Nephron progenitor cell (in vitro differentiated cells): ENCODE measurements around the gene FAM120A.
A peak's percentile ranks its signal among the peaks of the same experiment; 100 is the strongest.

Source experiments
- DNase-seq: peaks from one replicate; pipeline ENCODE4 v3.0.0; 2021
- H3K27ac Mint-ChIP-seq: 2 replicates; pipeline ENCODE4 v1.8.0; 2021; ENCODE audit warnings: mild to moderate bottlenecking, moderate library complexity, mixed read lengths
- H3K27me3 Mint-ChIP-seq: 2 replicates; pipeline ENCODE4 v1.8.0; 2021; ENCODE audit warnings: mild to moderate bottlenecking, low read depth, mixed read lengths; ENCODE audit not compliant: poor library complexity
- H3K36me3 Mint-ChIP-seq: 2 replicates; pipeline ENCODE4 v1.8.0; 2021; ENCODE audit warnings: low read depth, mixed read lengths
- H3K4me1 Mint-ChIP-seq: 2 replicates; pipeline ENCODE4 v1.8.0; 2021; ENCODE audit warnings: mixed read lengths
- H3K4me3 Mint-ChIP-seq: 2 replicates; pipeline ENCODE4 v1.8.0; 2021; ENCODE audit warnings: mild to moderate bottlenecking, moderate library complexity, mixed read lengths
- H3K9me3 Mint-ChIP-seq: 2 replicates; pipeline ENCODE4 v1.8.0; 2021; ENCODE audit warnings: mild to moderate bottlenecking, moderate library complexity, mixed read lengths
- TF ChIP-seq, protein P1 (sequence below): fragments of 200-600 bp; sonication (generic); IDR thresholded peaks from 2 replicates; pipeline ENCODE4 v1.5.0; 2021; ENCODE audit warnings: antibody characterized with exemption

FAM120A gene

DNA sequence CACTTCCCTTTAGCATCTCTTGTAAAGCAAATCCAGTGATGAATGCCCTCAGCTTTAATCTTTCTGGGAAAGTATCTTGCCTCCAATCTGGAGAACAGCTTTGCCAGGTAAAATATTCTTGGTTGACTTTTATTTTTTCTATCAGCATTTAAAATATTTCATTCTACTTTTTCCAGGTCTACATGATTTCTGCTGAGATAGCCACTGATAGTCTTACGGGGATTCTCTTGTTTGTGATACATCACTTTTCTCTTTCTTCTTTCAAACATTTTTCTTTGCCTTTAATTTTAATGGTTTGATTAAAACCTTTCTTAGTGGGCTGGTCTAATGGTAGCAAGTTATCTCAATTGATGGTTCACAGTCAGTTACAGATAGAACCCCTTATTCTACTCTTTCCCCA is 33.9 kb upstream of the FAM120A start:
- Mint-ChIP-seq H3K27ac (no peak overlapping the region), H3K36me3 (peaks cover 7% of the 10 kb centered on the region), H3K9me3 (peaks cover 23% of the 10 kb centered on the region), H3K4me3 (no peak overlapping the region), H3K4me1 (no peaks in the 10 kb centered on the region), H3K27me3 (peaks cover 3% of the 10 kb centered on the region)
- TF ChIP-seq, protein P1, sequence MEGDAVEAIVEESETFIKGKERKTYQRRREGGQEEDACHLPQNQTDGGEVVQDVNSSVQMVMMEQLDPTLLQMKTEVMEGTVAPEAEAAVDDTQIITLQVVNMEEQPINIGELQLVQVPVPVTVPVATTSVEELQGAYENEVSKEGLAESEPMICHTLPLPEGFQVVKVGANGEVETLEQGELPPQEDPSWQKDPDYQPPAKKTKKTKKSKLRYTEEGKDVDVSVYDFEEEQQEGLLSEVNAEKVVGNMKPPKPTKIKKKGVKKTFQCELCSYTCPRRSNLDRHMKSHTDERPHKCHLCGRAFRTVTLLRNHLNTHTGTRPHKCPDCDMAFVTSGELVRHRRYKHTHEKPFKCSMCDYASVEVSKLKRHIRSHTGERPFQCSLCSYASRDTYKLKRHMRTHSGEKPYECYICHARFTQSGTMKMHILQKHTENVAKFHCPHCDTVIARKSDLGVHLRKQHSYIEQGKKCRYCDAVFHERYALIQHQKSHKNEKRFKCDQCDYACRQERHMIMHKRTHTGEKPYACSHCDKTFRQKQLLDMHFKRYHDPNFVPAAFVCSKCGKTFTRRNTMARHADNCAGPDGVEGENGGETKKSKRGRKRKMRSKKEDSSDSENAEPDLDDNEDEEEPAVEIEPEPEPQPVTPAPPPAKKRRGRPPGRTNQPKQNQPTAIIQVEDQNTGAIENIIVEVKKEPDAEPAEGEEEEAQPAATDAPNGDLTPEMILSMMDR: no peak
- no peak for DNase-seq

DNA sequence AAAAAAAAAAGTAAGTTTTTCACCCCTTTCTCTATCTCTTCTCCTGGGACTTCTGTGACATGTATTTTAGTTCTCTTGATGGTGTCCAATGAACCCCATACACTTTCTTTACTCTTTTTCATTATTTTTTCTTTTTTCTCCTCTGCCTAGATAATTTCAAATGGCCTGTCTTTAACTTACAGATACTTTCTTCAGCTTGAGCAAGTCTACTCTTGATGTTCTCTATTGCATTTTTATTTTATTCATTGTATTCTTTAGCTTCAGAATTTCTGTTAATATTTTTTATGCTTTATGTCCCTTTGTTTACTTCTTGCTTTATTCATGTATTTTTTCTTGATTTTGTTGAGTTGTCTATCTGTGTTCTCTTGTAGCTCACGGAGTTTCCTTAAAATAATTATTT is 32.5 kb upstream of the FAM120A start:
- H3K9me3 Mint-ChIP-seq: peaks cover 23% of the 10 kb centered on the region
- H3K27ac Mint-ChIP-seq: no peak overlapping the region
- DNase-seq: no peak
- H3K27me3 Mint-ChIP-seq: peaks cover 3% of the 10 kb centered on the region
- TF ChIP-seq, protein P1: no peak
- H3K4me3 Mint-ChIP-seq: no peak overlapping the region
- H3K4me1 Mint-ChIP-seq: no peaks in the 10 kb centered on the region
- H3K36me3 Mint-ChIP-seq: peaks cover 7% of the 10 kb centered on the region

DNA sequence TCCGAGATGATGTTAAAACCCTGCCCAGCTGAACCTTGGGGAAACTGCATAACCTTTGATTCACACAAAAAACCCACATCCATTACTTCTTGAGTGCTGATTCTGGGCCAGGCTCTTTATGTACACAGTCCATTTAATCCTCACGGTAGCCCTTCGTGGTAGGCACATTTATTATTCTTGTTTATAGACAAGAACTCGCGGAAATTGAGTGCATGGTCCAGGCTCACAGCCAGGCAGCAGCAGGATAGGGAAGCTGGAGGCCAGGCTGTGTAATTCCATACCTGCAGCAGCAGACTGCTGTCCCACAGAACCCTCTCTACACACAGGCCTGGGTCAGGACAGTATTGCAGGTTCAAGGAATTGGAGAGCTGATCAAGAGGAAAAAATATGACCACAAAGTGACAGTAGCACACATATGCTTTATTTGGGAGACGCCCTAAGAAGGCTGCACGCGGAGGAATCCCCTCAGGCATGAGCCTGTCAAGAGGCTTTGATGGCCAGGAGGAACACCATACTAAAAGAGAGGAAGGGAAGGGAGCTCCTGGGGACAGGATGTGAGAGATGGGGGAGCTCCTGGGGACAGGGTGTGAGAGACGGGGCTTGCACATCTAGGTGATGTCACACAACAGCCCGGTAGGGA is 28.4 kb upstream of the FAM120A start:
- TF ChIP-seq, protein P1: no peak
- no peak overlapping the region for H3K4me3 Mint-ChIP-seq
- peaks cover 11% of the 10 kb centered on the region for H3K36me3 Mint-ChIP-seq
- no peak for DNase-seq
- H3K9me3 Mint-ChIP-seq: peaks cover 33% of the 10 kb centered on the region
- no peaks in the 10 kb centered on the region for H3K27me3 Mint-ChIP-seq
- no peaks in the 10 kb centered on the region for H3K4me1 Mint-ChIP-seq
- H3K27ac Mint-ChIP-seq: peak overlapping the region; percentile 9

DNA sequence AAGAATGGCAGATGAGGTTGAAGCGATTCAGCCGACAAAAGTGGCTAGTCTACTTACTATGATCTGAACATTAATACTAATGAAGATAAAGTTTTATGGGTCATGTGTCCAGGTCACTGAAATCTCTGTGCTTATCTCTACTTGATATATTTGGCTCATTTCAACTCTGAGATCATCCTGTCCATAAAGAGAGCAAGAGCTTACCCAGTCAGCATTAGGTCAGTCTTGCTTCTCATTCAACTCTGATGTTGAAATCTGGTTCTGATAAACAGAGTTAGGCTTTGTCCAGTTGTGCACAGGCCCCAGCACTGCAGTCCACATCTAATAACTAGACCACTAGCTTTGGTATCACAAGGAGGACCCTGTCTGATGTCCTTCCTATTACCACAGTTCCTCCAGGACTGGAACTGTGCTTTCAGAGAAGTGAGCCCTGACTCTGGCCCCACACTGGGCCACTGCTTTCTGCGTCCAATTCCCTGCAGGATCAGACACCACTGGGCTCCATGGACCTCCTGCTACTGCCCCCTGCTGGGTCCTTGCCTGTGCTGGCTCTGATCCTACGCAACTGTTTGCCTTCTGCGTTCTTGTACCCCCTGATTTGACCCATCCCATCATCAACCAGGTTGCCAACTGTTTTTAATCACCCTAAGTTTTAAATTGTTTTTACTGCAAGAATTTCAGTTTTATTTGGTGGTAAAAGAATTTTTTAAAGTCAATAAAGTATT is 23.7 kb upstream of the FAM120A start:
- no peaks in the 10 kb centered on the region for H3K27me3 Mint-ChIP-seq
- no peak overlapping the region for H3K27ac Mint-ChIP-seq
- H3K9me3 Mint-ChIP-seq: peaks cover 22% of the 10 kb centered on the region
- H3K36me3 Mint-ChIP-seq: peaks cover 4% of the 10 kb centered on the region
- no peak overlapping the region for H3K4me3 Mint-ChIP-seq
- H3K4me1 Mint-ChIP-seq: peaks cover 7% of the 10 kb centered on the region
- peak; percentile 35 for DNase-seq
- TF ChIP-seq, protein P1: peak; percentile 31

DNA sequence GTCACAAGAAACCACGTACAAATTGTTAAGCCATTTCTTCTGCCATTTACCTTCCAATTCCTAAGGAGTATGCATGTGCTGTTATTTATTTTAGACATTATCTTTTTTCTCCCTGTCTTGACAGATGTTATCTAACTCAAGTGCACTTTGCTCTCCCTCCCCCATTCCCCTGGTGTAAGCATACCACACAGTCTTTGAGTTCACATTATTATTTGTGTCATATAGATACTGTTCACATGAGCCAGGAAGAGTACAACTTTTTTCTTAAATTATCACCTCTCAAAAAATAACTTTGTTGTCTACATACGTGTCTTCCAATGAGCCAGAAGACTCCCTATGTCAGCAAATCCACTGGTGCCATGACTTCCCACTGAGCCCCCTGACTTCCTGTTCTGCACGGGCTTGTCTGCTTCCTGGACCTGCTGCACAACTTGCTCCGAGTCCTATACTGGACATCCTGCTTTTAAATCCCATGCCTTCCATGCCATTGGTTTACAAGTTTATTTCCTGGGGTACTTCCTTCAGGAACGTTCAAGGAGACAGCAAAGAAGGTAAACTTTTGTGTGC is 19.9 kb upstream of the FAM120A start:
- TF ChIP-seq, protein P1: no peak
- H3K27ac Mint-ChIP-seq: no peak overlapping the region
- H3K36me3 Mint-ChIP-seq: peaks cover 4% of the 10 kb centered on the region
- H3K9me3 Mint-ChIP-seq: peaks cover 7% of the 10 kb centered on the region
- peaks cover 7% of the 10 kb centered on the region for H3K4me1 Mint-ChIP-seq
- H3K27me3 Mint-ChIP-seq: no peaks in the 10 kb centered on the region
- DNase-seq: no peak
- H3K4me3 Mint-ChIP-seq: no peak overlapping the region
